HepG2 (cell line): ENCODE results near the gene BHLHE23.

Experiments
- CTCF ChIP-seq: sonication (generic); formaldehyde crosslinking; IDR thresholded peaks from 2 replicates; pipeline ENCODE4 v1.5.0; 2020; ENCODE audit warnings: mild to moderate bottlenecking, missing genetic modification reagents, moderate library complexity
- FOXJ3 ChIP-seq: sonication (generic); formaldehyde crosslinking; IDR thresholded peaks from 2 replicates; pipeline ENCODE4 v1.4.0; 2020; ENCODE audit warnings: missing genetic modification reagents, mild to moderate bottlenecking, borderline replicate concordance
- MLX ChIP-seq: IDR thresholded peaks from 2 replicates; pipeline ENCODE4 v1.6.1; 2016
- ZNF10 ChIP-seq: sonication (generic); formaldehyde crosslinking; IDR thresholded peaks from 2 replicates; pipeline ENCODE4 v1.4.0; 2020; ENCODE audit warnings: mild to moderate bottlenecking, low read depth, missing genetic modification reagents, borderline replicate concordance

GRCh38 chr20:63004607-63005364, 2.0 kb downstream of the BHLHE23 start:
- no peak for TF ChIP-seq ZNF10 (CRISPR knock-in tag)
- no peak for TF ChIP-seq CTCF (CRISPR knock-in tag)
- TF ChIP-seq MLX = no peak
- no peak for TF ChIP-seq FOXJ3 (CRISPR knock-in tag)
